Osteoblast (primary cell): ENCODE data around the gene IGF1R. TPM values are rescaled to one million over a fixed set of nuclear protein-coding genes. Genes with fewer than 3 reads are reported as not detected.

Experiments used
- DNase-seq: peaks from one replicate; pipeline ENCODE4 v3.0.0; 2011; ENCODE audit warnings: low spot score, mixed read lengths; ENCODE audit not compliant: insufficient read length; ENCODE audit errors: missing footprints
- H2AFZ ChIP-seq: 2 replicates; pipeline ENCODE4 v1.6.0; 2011; ENCODE audit warnings: mild to moderate bottlenecking, low read length
- H3K27ac ChIP-seq: 2 replicates; pipeline ENCODE4 v1.5.1; 2011; ENCODE audit warnings: mild to moderate bottlenecking, low read depth, low read length, moderate library complexity
- H3K27me3 ChIP-seq: 2 replicates; pipeline ENCODE4 v1.6.0; 2012; ENCODE audit warnings: mild to moderate bottlenecking, control low read depth, inconsistent platforms, low read length, moderate library complexity; ENCODE audit not compliant: insufficient read depth
- H3K36me3 ChIP-seq: 2 replicates; pipeline ENCODE4 v1.5.1; 2011; ENCODE audit warnings: mild to moderate bottlenecking, low read length, control low read depth, moderate library complexity; ENCODE audit not compliant: insufficient read depth
- H3K4me1 ChIP-seq: 2 replicates; pipeline ENCODE4 v1.5.1; 2011; ENCODE audit warnings: mild to moderate bottlenecking, low read length, control low read depth, moderate library complexity; ENCODE audit not compliant: insufficient read depth
- H3K4me2 ChIP-seq: 2 replicates; pipeline ENCODE4 v1.6.0; 2011; ENCODE audit warnings: mild to moderate bottlenecking, low read length; ENCODE audit not compliant: insufficient read depth
- H3K4me3 ChIP-seq: fragments of 200-600 bp; sonication (generic); 3 replicates; pipeline ENCODE4 v1.5.1; 2012; ENCODE audit warnings: mild to moderate bottlenecking, low read length, inconsistent platforms; ENCODE audit not compliant: insufficient read depth
- H3K79me2 ChIP-seq: 2 replicates; pipeline ENCODE4 v1.6.0; 2012; ENCODE audit warnings: mild to moderate bottlenecking, low read length, control low read depth, inconsistent platforms; ENCODE audit not compliant: insufficient read depth
- H3K9me3 ChIP-seq: 2 replicates; pipeline ENCODE4 v1.5.1; 2011; ENCODE audit warnings: low read depth, low read length, control low read depth
- H4K20me1 ChIP-seq: 2 replicates; pipeline ENCODE4 v1.6.0; 2012; ENCODE audit warnings: mild to moderate bottlenecking, low read length, control low read depth; ENCODE audit not compliant: insufficient read depth
- total RNA-seq: library from RNA; depleted of rRNA; stranded (reverse); fragments of >200 nt; gene quantifications from 2 replicates; pipeline ENCODE4 v1.2.3, GENCODE V29; 2012
- TF ChIP-seq, protein P1 (sequence below): IDR thresholded peaks from 2 replicates; pipeline ENCODE4 v1.5.1; 2011; ENCODE audit warnings: mild to moderate bottlenecking, low read depth, low read length, moderate library complexity; ENCODE audit errors: extremely low read depth

IGF1R gene
- total RNA-seq, 1 donor: 18.8 TPM

DNA sequence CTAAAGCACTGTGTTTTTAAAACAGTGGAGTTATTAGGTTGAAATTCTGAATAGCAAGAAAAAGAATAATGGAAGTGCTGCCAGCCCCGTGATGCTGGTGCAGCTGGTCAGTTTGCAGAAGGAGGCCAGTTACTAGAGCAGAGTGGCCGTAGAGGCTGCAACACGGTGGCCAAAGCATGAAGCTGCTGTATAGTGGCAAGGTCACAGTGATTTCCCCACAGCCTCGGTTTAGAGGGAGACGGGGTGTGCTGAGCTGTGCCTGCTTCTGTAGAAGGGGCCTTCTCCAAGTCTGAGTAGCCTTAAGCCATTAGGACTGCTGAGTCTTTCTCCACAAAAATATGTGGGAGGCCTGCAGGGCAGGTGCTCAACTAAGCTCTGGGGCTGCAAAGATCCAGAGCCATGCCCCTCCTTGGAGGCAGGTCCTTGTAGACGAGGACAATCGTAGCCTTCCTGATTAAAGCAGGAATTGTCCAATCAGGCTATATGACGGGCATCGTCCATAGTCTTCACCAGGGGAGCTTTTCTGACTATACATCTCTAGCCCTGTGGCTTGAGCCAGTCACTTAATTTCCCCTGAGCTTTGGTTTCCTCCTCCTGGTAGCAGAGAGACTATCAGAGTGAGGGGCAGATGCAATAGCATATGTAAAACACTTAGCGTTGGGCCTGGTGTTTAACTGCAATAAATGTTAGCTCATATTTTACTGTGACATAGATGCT is 207.6 kb downstream of the IGF1R start:
- H3K27me3 ChIP-seq: no peaks in the 10 kb centered on the region
- peak overlapping the region; percentile 78 for H3K27ac ChIP-seq
- H3K4me2 ChIP-seq: peak overlapping the region; percentile 67
- TF ChIP-seq, protein P1, sequence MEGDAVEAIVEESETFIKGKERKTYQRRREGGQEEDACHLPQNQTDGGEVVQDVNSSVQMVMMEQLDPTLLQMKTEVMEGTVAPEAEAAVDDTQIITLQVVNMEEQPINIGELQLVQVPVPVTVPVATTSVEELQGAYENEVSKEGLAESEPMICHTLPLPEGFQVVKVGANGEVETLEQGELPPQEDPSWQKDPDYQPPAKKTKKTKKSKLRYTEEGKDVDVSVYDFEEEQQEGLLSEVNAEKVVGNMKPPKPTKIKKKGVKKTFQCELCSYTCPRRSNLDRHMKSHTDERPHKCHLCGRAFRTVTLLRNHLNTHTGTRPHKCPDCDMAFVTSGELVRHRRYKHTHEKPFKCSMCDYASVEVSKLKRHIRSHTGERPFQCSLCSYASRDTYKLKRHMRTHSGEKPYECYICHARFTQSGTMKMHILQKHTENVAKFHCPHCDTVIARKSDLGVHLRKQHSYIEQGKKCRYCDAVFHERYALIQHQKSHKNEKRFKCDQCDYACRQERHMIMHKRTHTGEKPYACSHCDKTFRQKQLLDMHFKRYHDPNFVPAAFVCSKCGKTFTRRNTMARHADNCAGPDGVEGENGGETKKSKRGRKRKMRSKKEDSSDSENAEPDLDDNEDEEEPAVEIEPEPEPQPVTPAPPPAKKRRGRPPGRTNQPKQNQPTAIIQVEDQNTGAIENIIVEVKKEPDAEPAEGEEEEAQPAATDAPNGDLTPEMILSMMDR: no peak
- H3K79me2 ChIP-seq: peaks cover 71% of the 10 kb centered on the region
- H3K4me1 ChIP-seq: peaks cover 68% of the 10 kb centered on the region
- H3K9me3 ChIP-seq: no peaks in the 10 kb centered on the region
- peak; percentile 58 for DNase-seq
- no peak overlapping the region for H2AFZ ChIP-seq
- H4K20me1 ChIP-seq: no peaks in the 10 kb centered on the region
- H3K36me3 ChIP-seq: no peaks in the 10 kb centered on the region
- no peak overlapping the region for H3K4me3 ChIP-seq

DNA sequence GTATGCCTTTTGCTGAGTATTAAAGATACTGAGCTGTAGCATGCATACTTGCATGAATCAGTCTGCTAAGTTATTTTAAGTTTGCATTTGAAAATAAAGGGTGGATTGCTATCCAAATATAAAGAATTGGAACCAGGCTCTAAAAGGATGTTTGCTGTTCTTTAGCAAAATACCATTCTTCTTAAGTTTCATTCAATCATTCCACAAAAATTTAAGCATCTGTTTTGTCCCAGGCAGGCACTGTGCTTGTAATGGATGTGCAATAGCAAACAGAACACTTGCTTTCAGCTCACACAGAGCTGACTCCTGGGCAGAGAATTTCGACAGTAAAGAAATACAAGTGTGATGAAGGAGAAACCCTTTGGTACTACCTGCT is 208.2 kb downstream of the IGF1R start:
- Histone ChIP-seq H3K27me3 (no peaks in the 10 kb centered on the region), H2AFZ (no peak overlapping the region), H3K79me2 (peaks cover 71% of the 10 kb centered on the region), H3K9me3 (no peaks in the 10 kb centered on the region), H3K36me3 (no peaks in the 10 kb centered on the region), H3K27ac (peak overlapping the region; percentile 78), H3K4me1 (peaks cover 65% of the 10 kb centered on the region), H3K4me3 (no peak overlapping the region), H3K4me2 (peak overlapping the region; percentile 67), H4K20me1 (no peaks in the 10 kb centered on the region)
- TF ChIP-seq, protein P1: no peak
- DNase-seq: peak; percentile 90

DNA sequence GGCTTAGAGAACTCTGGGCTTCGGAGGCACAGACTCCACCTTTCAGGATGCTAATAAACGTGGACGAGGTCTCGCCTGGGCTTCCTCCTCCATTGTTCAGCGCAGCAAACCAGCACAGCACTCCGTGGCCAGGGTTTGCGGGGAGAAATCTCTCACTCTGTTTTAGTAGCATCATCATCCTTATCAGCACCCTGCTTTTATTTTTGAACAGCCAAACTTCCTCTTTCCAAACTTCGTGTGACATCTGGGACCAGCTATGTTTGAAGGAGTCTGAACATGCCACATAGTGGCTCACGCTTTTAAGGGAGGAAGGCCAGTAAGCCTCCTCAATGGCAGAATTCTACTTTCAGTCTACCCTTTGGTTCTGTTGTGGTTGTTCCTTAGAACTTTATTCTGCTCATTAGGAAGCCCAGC is 210.3 kb downstream of the IGF1R start:
- H3K9me3 ChIP-seq: no peaks in the 10 kb centered on the region
- H4K20me1 ChIP-seq: no peaks in the 10 kb centered on the region
- H3K36me3 ChIP-seq: no peaks in the 10 kb centered on the region
- TF ChIP-seq, protein P1: no peak
- no peaks in the 10 kb centered on the region for H3K27me3 ChIP-seq
- H2AFZ ChIP-seq: no peak overlapping the region
- peaks cover 82% of the 10 kb centered on the region for H3K79me2 ChIP-seq
- no peak overlapping the region for H3K4me2 ChIP-seq
- no peak for DNase-seq
- H3K4me1 ChIP-seq: peaks cover 49% of the 10 kb centered on the region
- peak overlapping the region; percentile 26 for H3K27ac ChIP-seq
- H3K4me3 ChIP-seq: no peak overlapping the region

DNA sequence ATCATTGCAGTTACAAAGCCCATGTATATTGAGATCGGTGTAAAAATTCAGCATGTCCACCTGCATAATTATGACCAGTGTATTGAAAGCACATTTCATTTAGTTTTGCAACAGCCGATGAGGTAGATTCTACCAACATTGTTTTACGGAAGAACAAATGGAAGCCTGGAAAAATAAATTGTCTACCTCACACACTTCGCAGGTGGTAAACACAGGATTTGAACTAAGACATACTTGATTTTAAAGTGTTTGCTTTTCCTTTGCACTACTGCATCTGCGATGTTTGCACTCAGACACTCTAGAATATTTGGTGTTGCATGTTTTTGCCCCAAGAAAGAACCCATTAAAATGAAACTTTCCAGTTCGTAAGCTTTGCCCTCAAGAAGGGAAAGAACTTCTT is 210.8 kb downstream of the IGF1R start:
- Histone ChIP-seq H3K4me3 (no peak overlapping the region), H3K27ac (no peak overlapping the region), H3K27me3 (no peaks in the 10 kb centered on the region), H3K4me1 (peaks cover 44% of the 10 kb centered on the region), H3K9me3 (no peaks in the 10 kb centered on the region), H3K4me2 (no peak overlapping the region), H2AFZ (no peak overlapping the region), H3K36me3 (no peaks in the 10 kb centered on the region), H3K79me2 (peaks cover 82% of the 10 kb centered on the region), H4K20me1 (no peaks in the 10 kb centered on the region)
- TF ChIP-seq, protein P1: no peak
- DNase-seq: no peak
